Gastroesophageal sphincter (tissue), 2 donors: Measurements from ENCODE around the gene ACBD7.

Source experiments
- EP300 ChIP-seq: sonication (generic); formaldehyde crosslinking; IDR thresholded peaks from one replicate; pipeline ENCODE4 v1.6.1; 2017; ENCODE audit warnings: antibody characterized with exemption, mild to moderate bottlenecking
- POLR2AphosphoS5 ChIP-seq: sonication (generic); formaldehyde crosslinking; IDR thresholded peaks from one replicate; pipeline ENCODE4 v1.6.1; 2017; ENCODE audit warnings: antibody characterized with exemption

GRCh38 chr10:15049533-15049932 is 39.0 kb downstream of the ACBD7 start:
- TF ChIP-seq EP300 (no peak), POLR2AphosphoS5 (no peak)
